ENCODE measurements around the gene PFN2. TPM values are rescaled to one million over a fixed set of nuclear protein-coding genes. Genes with fewer than 3 reads are reported as not detected.

PFN2 gene
- total and polyA plus RNA-seq, 2 donors (not counting 1 experiment from before 2014, with no cell fraction given): 1.2 to 8.1 TPM

DNA sequence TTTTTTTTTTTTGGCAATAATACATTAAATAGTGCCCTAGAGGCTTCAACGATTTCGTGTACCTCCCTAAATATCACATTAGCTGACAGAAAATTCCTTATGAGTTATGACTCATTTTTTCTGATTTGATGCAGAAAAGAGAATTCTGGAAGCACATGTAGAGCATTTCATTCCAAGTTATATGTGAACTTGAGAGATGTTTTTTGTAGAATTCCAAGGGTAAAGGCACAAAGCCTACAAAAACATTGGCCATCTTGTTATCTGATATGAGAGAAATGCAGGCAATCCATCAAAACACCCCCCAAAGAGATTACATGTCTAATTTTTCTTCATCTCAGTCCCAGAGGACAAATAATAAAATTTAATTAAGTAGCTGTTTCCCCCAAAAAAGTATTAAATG, 6.7 kb upstream of the PFN2 start:
- Histone ChIP-seq H3K79me2 (ENCODE audit: control insufficient read depth, insufficient read depth, low read length) (no peaks in the 10 kb centered on the region), H3K4me3 (ENCODE audit: control extremely low read depth in 1 of 5, extremely low read depth in 1 of 5, insufficient read depth in 1 of 5, low read depth in 2 of 5, low read length in 4 of 5) (no peak overlapping the region), H3K4me2 (replicated peaks; ENCODE audit: low read depth, low read length, poor library complexity, severe bottlenecking) (no peak overlapping the region), H2AFZ (ENCODE audit: insufficient read depth, low read depth, low read length, poor library complexity, severe bottlenecking) (no peak overlapping the region), H3K27me3 (replicated peaks in 1 of 4; ENCODE audit: control extremely low read depth in 1 of 4, control insufficient read depth in 3 of 4, insufficient read depth in 4 of 4, low read length in 3 of 4) (peaks cover 0 to 11% (median 4%) of the 10 kb centered on the region in 4 experiments), H3K9ac (ENCODE audit: low read length) (no peak overlapping the region), H3K36me3 (replicated peaks in 1 of 2; ENCODE audit: control extremely low read depth in 1 of 2, control insufficient read depth in 1 of 2, extremely low read depth in 1 of 2, insufficient read depth in 2 of 2, low read length in 1 of 2) (no peaks in the 10 kb centered on the region), H3K9me3 (ENCODE audit: control extremely low read depth in 1 of 3, control insufficient read depth in 2 of 3, insufficient read depth in 1 of 3, low read length in 2 of 3) (no peaks in the 10 kb centered on the region), H3K4me1 (ENCODE audit: control insufficient read depth in 2 of 2, insufficient read depth in 2 of 2, low read length in 2 of 2) (no peaks in the 10 kb centered on the region), H4K20me1 (ENCODE audit: control insufficient read depth, insufficient read depth, low read length, poor library complexity, severe bottlenecking) (no peaks in the 10 kb centered on the region), H3K27ac (ENCODE audit: low read length in 2 of 2) (no peak overlapping the region)
- Mint-ChIP-seq H3K4me1 (no peaks in the 10 kb centered on the region), H3K9me3 (ENCODE audit: insufficient read depth) (no peaks in the 10 kb centered on the region), H3K27me3 (peaks cover 19% of the 10 kb centered on the region), H3K27ac (no peak overlapping the region), H3K4me3 (no peak overlapping the region)
- ChIA-PET POLR2A (no interaction called here), CTCF (interaction anchor here (0.6 to 1.6 kb wide), 4 partner anchors 10 to 112 kb away, joined by 3 to 9 read pairs (median 3); no protein-coding TSS in a partner anchor)
- TF ChIP-seq, protein P1, sequence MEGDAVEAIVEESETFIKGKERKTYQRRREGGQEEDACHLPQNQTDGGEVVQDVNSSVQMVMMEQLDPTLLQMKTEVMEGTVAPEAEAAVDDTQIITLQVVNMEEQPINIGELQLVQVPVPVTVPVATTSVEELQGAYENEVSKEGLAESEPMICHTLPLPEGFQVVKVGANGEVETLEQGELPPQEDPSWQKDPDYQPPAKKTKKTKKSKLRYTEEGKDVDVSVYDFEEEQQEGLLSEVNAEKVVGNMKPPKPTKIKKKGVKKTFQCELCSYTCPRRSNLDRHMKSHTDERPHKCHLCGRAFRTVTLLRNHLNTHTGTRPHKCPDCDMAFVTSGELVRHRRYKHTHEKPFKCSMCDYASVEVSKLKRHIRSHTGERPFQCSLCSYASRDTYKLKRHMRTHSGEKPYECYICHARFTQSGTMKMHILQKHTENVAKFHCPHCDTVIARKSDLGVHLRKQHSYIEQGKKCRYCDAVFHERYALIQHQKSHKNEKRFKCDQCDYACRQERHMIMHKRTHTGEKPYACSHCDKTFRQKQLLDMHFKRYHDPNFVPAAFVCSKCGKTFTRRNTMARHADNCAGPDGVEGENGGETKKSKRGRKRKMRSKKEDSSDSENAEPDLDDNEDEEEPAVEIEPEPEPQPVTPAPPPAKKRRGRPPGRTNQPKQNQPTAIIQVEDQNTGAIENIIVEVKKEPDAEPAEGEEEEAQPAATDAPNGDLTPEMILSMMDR (IDR thresholded peaks at IDR 0.05): no peak
- TF ChIP-seq EZH2 (IDR thresholded peaks at IDR 0.05; ENCODE audit: borderline replicate concordance, insufficient read depth, low read depth, low read length, poor library complexity, severe bottlenecking): no peak
- no peak for ATAC-seq (ENCODE audit: low read depth)
- WGBS (ENCODE audit: insufficient coverage): no CpG with 5 or more reads among the region's 2 CpGs
- no peak for DNase-seq
- intact Hi-C loops (cut with micrococcal nuclease): loop anchor here (10.0 kb wide), 1 partner anchor 1407 kb away; the partner anchor contains the start of gene P2RY12

DNA sequence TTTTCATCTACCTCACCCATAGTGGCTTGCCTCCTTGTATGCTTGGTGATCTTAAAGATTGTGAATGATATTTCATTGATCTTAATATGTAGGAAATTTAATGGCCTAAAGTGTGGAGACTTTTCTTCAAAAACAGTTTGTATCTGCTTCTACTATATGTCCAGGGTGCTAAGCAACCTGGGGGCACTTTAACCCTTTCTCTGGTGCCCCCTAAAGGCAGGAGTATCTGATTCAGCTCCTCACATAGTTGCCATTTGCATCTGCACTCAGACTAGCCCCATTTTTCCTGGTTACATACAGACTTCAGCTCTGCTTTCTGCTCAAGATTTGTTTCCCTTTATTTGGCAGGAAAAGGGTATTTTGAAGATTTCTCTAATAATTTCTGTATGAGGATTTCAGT, 5.2 kb upstream of the PFN2 start:
- Histone ChIP-seq H3K4me3 (ENCODE audit: control extremely low read depth in 1 of 5, extremely low read depth in 1 of 5, insufficient read depth in 1 of 5, low read depth in 2 of 5, low read length in 4 of 5) (no peak overlapping the region), H3K36me3 (replicated peaks in 1 of 2; ENCODE audit: control extremely low read depth in 1 of 2, control insufficient read depth in 1 of 2, extremely low read depth in 1 of 2, insufficient read depth in 2 of 2, low read length in 1 of 2) (no peaks in the 10 kb centered on the region), H3K27me3 (replicated peaks in 1 of 4; ENCODE audit: control extremely low read depth in 1 of 4, control insufficient read depth in 3 of 4, insufficient read depth in 4 of 4, low read length in 3 of 4) (peaks cover 0 to 19% (median 14%) of the 10 kb centered on the region in 4 experiments), H3K9ac (ENCODE audit: low read length) (no peak overlapping the region), H3K4me2 (replicated peaks; ENCODE audit: low read depth, low read length, poor library complexity, severe bottlenecking) (no peak overlapping the region), H3K27ac (ENCODE audit: low read length in 2 of 2) (no peak overlapping the region), H3K4me1 (ENCODE audit: control insufficient read depth in 2 of 2, insufficient read depth in 2 of 2, low read length in 2 of 2) (peaks cover 8% of the 10 kb centered on the region in 2 donors), H4K20me1 (ENCODE audit: control insufficient read depth, insufficient read depth, low read length, poor library complexity, severe bottlenecking) (no peaks in the 10 kb centered on the region), H3K9me3 (ENCODE audit: control extremely low read depth in 1 of 3, control insufficient read depth in 2 of 3, insufficient read depth in 1 of 3, low read length in 2 of 3) (no peaks in the 10 kb centered on the region), H3K79me2 (ENCODE audit: control insufficient read depth, insufficient read depth, low read length) (no peaks in the 10 kb centered on the region), H2AFZ (ENCODE audit: insufficient read depth, low read depth, low read length, poor library complexity, severe bottlenecking) (no peak overlapping the region)
- TF ChIP-seq EZH2 (IDR thresholded peaks at IDR 0.05; ENCODE audit: borderline replicate concordance, insufficient read depth, low read depth, low read length, poor library complexity, severe bottlenecking): no peak
- TF ChIP-seq, protein P1 (IDR thresholded peaks at IDR 0.05): no peak
- ATAC-seq (ENCODE audit: low read depth) (no peak), DNase-seq (no peak)
- CTCF ChIA-PET: no interaction called here
- H3K27me3 Mint-ChIP-seq: peaks cover 29% of the 10 kb centered on the region
- H3K4me1 Mint-ChIP-seq: peaks cover 8% of the 10 kb centered on the region
- no peak overlapping the region for H3K27ac Mint-ChIP-seq
- intact Hi-C loops (cut with micrococcal nuclease): loop anchor here (10.0 kb wide), 1 partner anchor 1409 kb away; the partner anchor contains the start of gene P2RY12
- H3K4me3 Mint-ChIP-seq: no peak overlapping the region
- no peaks in the 10 kb centered on the region for H3K9me3 Mint-ChIP-seq (ENCODE audit: insufficient read depth)
- POLR2A ChIA-PET: no interaction called here

All from B cell (primary cell).